Measurements from ENCODE around the gene PITPNC1. TPM values are rescaled to one million over a fixed set of nuclear protein-coding genes. Genes with fewer than 3 reads are reported as not detected.
"Not testable (repeated sequence)": the region's sequence is repeated elsewhere in the genome, so short reads cannot be mapped to it uniquely, and the experiment has no call there.

The PITPNC1 gene
- polyA plus RNA-seq, 4 donors: 19.7 to 24.3 (median 23.4) TPM

GRCh38 chr17:67605256-67605912 lies 228.3 kb downstream of the PITPNC1 start:
- no peak for DNase-seq (ENCODE audit: low read depth in 4 of 4, low spot score in 3 of 4)

DNA sequence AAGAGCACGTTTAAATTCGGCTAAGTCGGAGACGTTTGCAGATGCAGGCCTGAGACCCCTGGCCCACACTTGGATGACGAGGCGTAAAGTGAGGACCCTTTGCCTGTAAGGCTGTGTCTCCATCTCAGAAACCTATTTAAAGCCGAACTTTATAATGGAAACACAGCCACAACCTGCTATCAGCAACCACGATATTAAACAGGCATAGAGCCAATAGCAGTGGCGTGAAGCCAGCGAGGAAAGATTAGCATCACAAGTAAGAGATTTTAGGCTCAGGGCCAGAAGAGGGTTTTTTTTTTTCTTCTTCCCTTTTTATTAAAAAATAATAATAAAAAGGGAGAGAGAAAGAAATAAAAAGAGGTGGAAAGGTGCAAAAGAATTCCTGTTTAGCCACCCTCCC lies 229.4 kb downstream of the PITPNC1 start:
- no peak for DNase-seq (ENCODE audit: low read depth in 4 of 4, low spot score in 3 of 4)

DNA sequence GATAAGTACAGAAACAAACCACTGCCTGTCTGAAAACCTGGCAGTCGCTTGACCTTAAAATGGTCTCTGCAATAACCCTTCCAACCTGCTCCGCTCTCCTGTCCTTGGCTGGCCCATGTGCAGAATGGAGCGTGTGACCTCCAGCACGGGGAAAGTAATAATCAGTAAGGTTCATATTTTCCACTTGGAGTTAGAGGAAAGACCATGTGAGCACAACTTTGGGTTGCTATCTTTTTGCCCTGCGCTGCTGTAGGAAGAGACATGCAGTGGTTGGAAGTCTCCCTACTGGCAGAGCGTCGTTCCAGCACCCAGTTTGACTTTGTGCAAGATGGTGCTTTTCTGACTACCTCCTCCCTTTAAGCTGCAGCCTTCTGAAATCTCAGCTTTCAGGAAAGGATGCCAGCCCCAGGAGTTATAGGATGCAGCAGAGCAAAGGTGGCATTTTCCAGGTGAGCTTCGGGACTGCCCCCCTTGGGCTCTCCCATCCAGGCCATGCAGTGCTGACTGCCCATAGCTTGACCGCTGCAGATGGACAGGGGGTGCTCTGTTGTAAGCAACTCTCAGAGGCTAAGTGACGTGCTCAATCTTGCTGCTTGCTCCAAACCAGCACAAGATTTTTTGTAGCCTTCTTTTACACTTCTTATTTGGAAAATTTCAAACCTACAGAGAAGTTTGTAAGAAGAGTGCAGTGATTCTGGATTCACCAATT lies 230.0 kb downstream of the PITPNC1 start:
- no peak for DNase-seq (ENCODE audit: low read depth in 4 of 4, low spot score in 3 of 4)

- no peak for DNase-seq (ENCODE audit: low read depth in 4 of 4, low spot score in 3 of 4)
These were observed 233.0 kb downstream of the PITPNC1 start for GRCh38 chr17:67610061-67610460.

DNA sequence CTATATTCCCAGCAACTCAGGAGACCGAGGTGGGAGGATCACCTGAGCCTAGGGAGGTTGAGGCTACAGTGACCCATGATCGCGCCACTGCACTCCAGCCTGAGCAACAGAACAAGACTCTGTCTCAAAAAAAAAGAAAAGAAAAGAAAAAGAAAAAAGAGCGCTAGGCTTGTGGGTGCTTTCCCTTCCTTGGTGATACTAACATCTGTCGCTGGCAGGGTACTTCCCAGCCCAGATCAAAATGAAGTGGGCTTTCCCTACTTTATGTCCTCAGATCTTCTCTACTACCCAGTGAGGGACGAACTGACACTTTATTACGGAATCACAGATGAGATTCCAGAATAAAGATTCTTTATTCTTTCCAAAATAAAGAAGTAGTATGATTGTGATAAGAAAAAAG lies 236.9 kb downstream of the PITPNC1 start:
- no peak for DNase-seq (ENCODE audit: low read depth in 4 of 4, low spot score in 3 of 4)

- no peak for DNase-seq (ENCODE audit: low read depth in 4 of 4, low spot score in 3 of 4)
These were observed 238.0 kb downstream of the PITPNC1 start for GRCh38 chr17:67615011-67615561.

- DNase-seq (ENCODE audit: low read depth in 4 of 4, low spot score in 3 of 4): no peak
These were observed 238.7 kb downstream of the PITPNC1 start for GRCh38 chr17:67615736-67616135.

GRCh38 chr17:67617304-67617899 lies 240.3 kb downstream of the PITPNC1 start:
- DNase-seq (ENCODE audit: low read depth in 4 of 4, low spot score in 3 of 4): no peak

DNA sequence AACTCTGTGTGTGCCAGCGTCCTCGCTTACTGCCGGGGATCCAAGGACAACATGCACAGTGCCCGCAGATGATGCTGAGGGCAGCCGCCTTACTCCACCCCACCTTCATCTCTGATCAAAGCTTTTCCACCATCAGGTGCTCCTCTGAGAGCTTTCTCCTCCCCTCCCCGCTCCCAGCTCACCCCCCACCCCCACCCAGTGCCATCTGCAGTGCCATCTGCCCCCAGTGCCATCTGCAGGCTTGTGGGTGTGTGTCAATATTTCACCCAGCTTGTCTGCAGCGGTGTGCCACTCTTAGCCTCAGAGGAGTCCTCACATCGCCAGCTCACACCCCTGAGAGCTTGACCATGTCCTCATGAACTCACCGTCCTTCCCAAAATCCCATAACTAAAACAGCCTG lies 242.5 kb downstream of the PITPNC1 start:
- no peak for DNase-seq (ENCODE audit: low read depth in 4 of 4, low spot score in 3 of 4)

DNA sequence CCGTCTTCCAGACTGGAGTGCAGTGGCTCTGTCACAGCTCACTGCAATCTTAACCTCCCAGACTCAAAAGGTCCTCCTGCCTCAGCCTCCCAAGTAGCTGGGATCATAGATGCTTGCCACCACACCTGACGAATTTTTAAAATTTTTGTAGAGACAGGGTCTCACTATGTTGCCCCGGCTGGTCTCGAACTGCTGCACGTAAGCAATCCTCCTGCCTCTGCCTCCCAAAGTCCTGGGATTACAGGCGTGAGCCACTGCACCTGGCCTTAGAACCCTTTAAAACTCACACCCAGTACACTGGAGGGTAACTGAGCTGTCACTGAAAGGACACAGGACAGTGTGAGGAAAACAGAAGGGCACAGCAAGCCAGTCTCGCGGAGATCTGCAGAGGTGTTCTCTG lies 243.0 kb downstream of the PITPNC1 start:
- no peak for DNase-seq (ENCODE audit: low read depth in 4 of 4, low spot score in 3 of 4)

DNA sequence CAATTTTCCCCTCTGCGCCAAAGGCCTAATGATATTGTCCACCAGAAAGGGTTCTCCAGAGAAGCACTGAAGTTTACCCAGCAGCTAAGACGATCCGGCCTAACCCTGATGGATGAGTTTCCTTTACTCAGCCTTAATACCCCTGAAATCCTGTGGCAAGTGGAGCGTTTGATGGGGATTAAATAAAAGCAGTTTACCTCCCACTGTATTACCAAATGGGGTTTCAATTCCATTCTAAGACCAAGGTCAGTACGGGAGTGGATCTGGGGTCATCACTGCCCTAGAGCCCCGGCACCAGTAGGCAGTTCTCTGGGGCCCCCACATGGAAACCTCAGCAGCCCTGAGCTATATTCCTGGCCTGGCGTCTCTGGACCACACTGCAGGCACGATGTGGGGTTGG lies 243.6 kb downstream of the PITPNC1 start:
- no peak for DNase-seq (ENCODE audit: low read depth in 4 of 4, low spot score in 3 of 4)

- no peak for DNase-seq (ENCODE audit: low read depth in 4 of 4, low spot score in 3 of 4)
These were observed 246.7 kb downstream of the PITPNC1 start for GRCh38 chr17:67623767-67624166.

- no peak for DNase-seq (ENCODE audit: low read depth in 4 of 4, low spot score in 3 of 4)
These were observed 248.0 kb downstream of the PITPNC1 start for GRCh38 chr17:67624886-67625656.

- no peak for DNase-seq (ENCODE audit: low read depth in 4 of 4, low spot score in 3 of 4)
These were observed 248.9 kb downstream of the PITPNC1 start for GRCh38 chr17:67625971-67626370.

DNA sequence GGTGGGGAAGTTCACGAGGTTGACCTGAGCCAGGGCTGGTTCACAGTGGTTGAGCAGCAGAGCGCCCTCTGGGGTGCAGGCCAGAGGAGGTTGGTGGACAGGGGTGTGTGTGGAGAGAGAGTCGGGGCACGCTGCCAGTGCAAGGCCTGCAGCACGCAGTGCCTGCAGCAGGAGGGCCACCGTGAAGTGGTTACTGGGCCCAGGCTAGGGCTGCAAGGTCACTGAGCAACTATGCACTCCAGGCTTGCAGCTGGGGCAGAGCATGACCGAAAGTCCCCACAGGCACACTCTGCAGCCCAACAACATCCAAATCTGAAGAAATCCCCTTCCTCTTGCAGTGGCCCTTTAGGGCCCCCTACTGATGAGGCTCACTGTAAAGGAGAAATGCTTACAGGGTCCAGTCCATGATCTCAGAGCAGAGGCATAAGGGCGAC lies 251.5 kb downstream of the PITPNC1 start:
- DNase-seq (ENCODE audit: low read depth in 4 of 4, low spot score in 3 of 4): no peak

DNA sequence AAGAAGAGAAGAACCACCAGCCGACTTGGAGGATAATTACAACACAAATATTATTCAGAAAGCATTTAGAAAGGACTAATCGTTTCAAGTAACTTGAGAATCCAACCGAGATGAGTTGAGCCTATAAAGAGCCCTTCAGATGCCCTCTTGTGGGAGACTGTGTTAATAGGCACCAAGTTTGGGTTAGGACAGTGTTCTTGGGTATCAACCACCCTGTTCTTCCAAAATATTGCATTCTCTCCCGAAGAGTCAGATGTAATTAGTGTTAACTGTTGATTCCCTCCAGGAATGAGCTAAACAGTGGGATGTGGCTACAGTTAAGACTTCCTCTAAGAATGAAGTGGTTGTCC lies 252.9 kb downstream of the PITPNC1 start:
- DNase-seq (ENCODE audit: low read depth in 4 of 4, low spot score in 3 of 4): no peak

GRCh38 chr17:67630836-67631235 lies 253.8 kb downstream of the PITPNC1 start:
- not testable (repeated sequence) for DNase-seq (ENCODE audit: low read depth in 4 of 4, low spot score in 3 of 4)

DNA sequence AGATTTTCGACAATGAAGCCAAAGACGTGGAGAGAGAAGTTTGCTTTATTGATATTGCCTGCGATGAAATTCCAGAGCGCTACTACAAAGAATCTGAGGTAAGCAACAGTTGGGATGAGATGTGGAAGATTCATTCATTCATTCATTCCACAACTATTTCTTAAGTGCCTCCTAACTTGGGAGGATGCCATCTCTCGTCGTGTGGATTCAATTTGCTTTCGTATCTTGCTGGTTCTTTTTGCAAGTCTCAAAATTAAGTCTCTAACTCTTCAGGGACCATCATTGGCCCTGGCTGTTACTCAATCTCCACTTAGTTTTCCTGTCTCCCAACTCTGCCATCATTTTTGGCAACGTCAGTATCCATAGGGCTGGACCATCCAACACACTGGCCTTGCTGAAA lies 255.1 kb downstream of the PITPNC1 start:
- no peak for DNase-seq (ENCODE audit: low read depth in 4 of 4, low spot score in 3 of 4)

- no peak for DNase-seq (ENCODE audit: low read depth in 4 of 4, low spot score in 3 of 4)
These were observed 256.7 kb downstream of the PITPNC1 start for GRCh38 chr17:67633751-67634211.

GRCh38 chr17:67635681-67636080 lies 258.6 kb downstream of the PITPNC1 start:
- no peak for DNase-seq (ENCODE audit: low read depth in 4 of 4, low spot score in 3 of 4)

GRCh38 chr17:67636312-67636711 lies 259.2 kb downstream of the PITPNC1 start:
- DNase-seq (ENCODE audit: low read depth in 4 of 4, low spot score in 3 of 4): no peak

Data from right renal pelvis (tissue), 4 donors.